Endothelial cell of umbilical vein (primary cell): ENCODE data around the gene CHD6. TPM values are rescaled to one million over a fixed set of nuclear protein-coding genes. Genes with fewer than 3 reads are reported as not detected.

Experiments used
- BruUV-seq: library from RNA; stranded (reverse); fragments of 400-500 nt; replicated peaks from 2 replicates; lab custom pipeline; 2021; lab: Mats Ljungman, UMichigan
- CTCF ChIA-PET: fragments of 300-600, 350-600 bp; sonication (Branson Sonifier 250); formaldehyde crosslinking; loops from one replicate; lab custom pipeline; 2021; ENCODE audit warnings: antibody characterized with exemption, inconsistent platforms; lab: Charles Lee
- POLR2A ChIA-PET: fragments of 300-600, 350-600 bp; sonication (Branson Sonifier 250); formaldehyde crosslinking; loops from one replicate; lab custom pipeline; 2021; ENCODE audit warnings: antibody characterized with exemption, inconsistent platforms; lab: Charles Lee
- DNase-seq: peaks from one replicate; pipeline ENCODE4 v3.0.0-alpha.2; 2011; ENCODE audit warnings: low read depth, low spot score
- FAIRE-seq: peaks from 2 replicates; lab custom pipeline; 2011; peaks lifted over from hg19 to GRCh38; lab: Jason Lieb, UNC
- H2AFZ ChIP-seq: 2 replicates; pipeline ENCODE4 v1.6.0; 2012; ENCODE audit warnings: low read depth, low read length, control low read depth, inconsistent platforms
- H3K27ac ChIP-seq: 2 replicates; pipeline ENCODE4 v1.5.1; 2011; ENCODE audit warnings: low read depth, mild to moderate bottlenecking, control low read depth, low read length, moderate library complexity; ENCODE audit not compliant: insufficient read depth
- H3K27me3 ChIP-seq, 2 experiments: 2 replicates each; pipeline versions ENCODE4 v1.6.0 to v1.6.1; 2011; ENCODE audit warnings: low read length in 2 of 2, mixed read lengths in 1 of 2; ENCODE audit not compliant: control insufficient read depth in 2 of 2, insufficient read depth in 2 of 2
- H3K36me3 ChIP-seq, 2 experiments: 2 replicates in 1 of 2; 3 replicates in 1 of 2; pipeline ENCODE4 v1.5.1; 2011; ENCODE audit warnings: low read length in 2 of 2, mild to moderate bottlenecking in 1 of 2, moderate library complexity in 1 of 2; ENCODE audit not compliant: control insufficient read depth in 2 of 2, insufficient read depth in 2 of 2; ENCODE audit errors: extremely low read depth in 1 of 2
- H3K4me1 ChIP-seq: 3 replicates; pipeline ENCODE4 v1.5.1; 2011; ENCODE audit warnings: mild to moderate bottlenecking, low read length; ENCODE audit not compliant: control insufficient read depth, insufficient read depth; ENCODE audit errors: extremely low read depth
- H3K4me2 ChIP-seq: 2 replicates; pipeline ENCODE4 v1.6.1; 2011; ENCODE audit warnings: low read length, control low read depth, mixed read lengths; ENCODE audit not compliant: insufficient read depth
- H3K4me3 ChIP-seq, 3 experiments: fragments of 200-600 bp in 1 of 3; sonication (generic), shearing (Covaris generic) in 1 of 3; replicated peaks in 1 of 3; 2 replicates each; pipeline ENCODE4 v1.5.1; 2011 to 2016; ENCODE audit warnings: control low read depth in 3 of 3, low read length in 3 of 3, mild to moderate bottlenecking in 2 of 3, inconsistent platforms in 1 of 3, low read depth in 1 of 3, moderate library complexity in 1 of 3; ENCODE audit not compliant: insufficient read depth in 1 of 3
- H3K79me2 ChIP-seq: 2 replicates; pipeline ENCODE4 v1.6.0; 2012; ENCODE audit warnings: low read length, inconsistent platforms; ENCODE audit not compliant: control insufficient read depth, insufficient read depth
- H3K9ac ChIP-seq: replicated peaks from 2 replicates; pipeline ENCODE3; 2011; ENCODE audit warnings: low read length, control low read depth; ENCODE audit not compliant: insufficient read depth; ENCODE audit errors: extremely low read depth
- H3K9me1 ChIP-seq: replicated peaks from 3 replicates; pipeline ENCODE4 v1.6.0; 2011; ENCODE audit warnings: mild to moderate bottlenecking, low read length; ENCODE audit not compliant: control insufficient read depth, insufficient read depth; ENCODE audit errors: extremely low read depth
- H3K9me3 ChIP-seq: replicated peaks from 2 replicates; pipeline ENCODE4 v1.5.1; 2012; ENCODE audit warnings: low read length, inconsistent platforms; ENCODE audit not compliant: control insufficient read depth, insufficient read depth
- H4K20me1 ChIP-seq: replicated peaks from 2 replicates; pipeline ENCODE3; 2011; ENCODE audit warnings: mild to moderate bottlenecking, low read length; ENCODE audit not compliant: control insufficient read depth, insufficient read depth; ENCODE audit errors: extremely low read depth
- CTCF ChIP-seq, 2 donors: IDR thresholded peaks; 1 replicate in 1 of 2; 2 replicates in 1 of 2; pipeline ENCODE4 v1.5.1; 2011; ENCODE audit warnings: low read length in 2 of 2, mild to moderate bottlenecking in 2 of 2, moderate library complexity in 2 of 2, control low read depth in 1 of 2, inconsistent platforms in 1 of 2, low read depth in 1 of 2; ENCODE audit not compliant: insufficient read depth in 1 of 2; ENCODE audit errors: extremely low read depth in 1 of 2
- EZH2 ChIP-seq: IDR thresholded peaks from 2 replicates; pipeline ENCODE4 v1.6.1; 2012; ENCODE audit warnings: borderline replicate concordance, low read depth, mild to moderate bottlenecking, moderate library complexity, low read length, inconsistent platforms; ENCODE audit not compliant: severe bottlenecking
- FOS ChIP-seq: IDR thresholded peaks from 2 replicates; pipeline ENCODE4 v1.6.1; 2011; ENCODE audit warnings: mild to moderate bottlenecking, low read length, moderate library complexity, borderline replicate concordance; ENCODE audit not compliant: insufficient read depth
- GATA2 ChIP-seq: IDR thresholded peaks from 2 replicates; pipeline ENCODE4 v1.7.0; 2011; ENCODE audit warnings: low read depth, mild to moderate bottlenecking, moderate library complexity, mixed read lengths, low read length; ENCODE audit not compliant: insufficient read length, insufficient read depth
- JUN ChIP-seq: IDR thresholded peaks from 2 replicates; pipeline ENCODE4 v1.6.1; 2011; ENCODE audit warnings: borderline replicate concordance, low read depth; ENCODE audit not compliant: insufficient read length, insufficient read depth
- MAX ChIP-seq: IDR thresholded peaks from 2 replicates; pipeline ENCODE4 v1.6.1; 2011; ENCODE audit not compliant: insufficient read depth, insufficient read length
- MYC ChIP-seq: IDR thresholded peaks from one replicate; pipeline ENCODE4 v1.6.1; 2011; ENCODE audit warnings: mild to moderate bottlenecking, low read depth, low read length
- POLR2A ChIP-seq: IDR thresholded peaks from 2 replicates; pipeline ENCODE4 v1.6.1; 2012; ENCODE audit warnings: low read depth, mild to moderate bottlenecking, control low read depth, low read length
- POLR2AphosphoS5 ChIP-seq: IDR thresholded peaks from 2 replicates; pipeline ENCODE4 v1.6.1; 2012; ENCODE audit warnings: low read depth, mild to moderate bottlenecking, control low read depth, low read length, moderate library complexity; ENCODE audit not compliant: insufficient read depth
- dilution Hi-C: fragments of 300-500 bp; cut with MboI; formaldehyde crosslinking; loops from one replicate; pipeline ENCODE4 v1.15.0; 2019; ENCODE audit warnings: low sequenced_read_pairs; ENCODE audit not compliant: extremely low pct_ligation_motif_present
- intact Hi-C: fragments of 100-400 bp; cut with micrococcal nuclease; formaldehyde crosslinking; loops from one replicate; pipeline ENCODE4 v1.10.0; 2022
- polyA plus RNA-seq, 4 experiments: library from polyadenylated mRNA; depleted of rRNA in 3 of 4; stranded (reverse) in 3 of 4; unstranded in 1 of 4; fragments of >200 nt; gene quantifications; 2 replicates each; pipeline versions ENCODE4 v1.2.1 to v1.2.3, GENCODE V29; 2011 to 2012; ENCODE audit warnings: missing spikeins in 1 of 4
- total RNA-seq: library from RNA; stranded (reverse); gene quantifications from 2 replicates; pipeline ENCODE4 v1.2.3, GENCODE V29; 2021

The CHD6 gene
- total and polyA plus RNA-seq, 2 donors (not counting 3 experiments of a cell fraction or from before 2014, with no cell fraction given), result 7.2 to 33.7 TPM

- intact Hi-C loops, result loop anchor here (5.0 kb wide), 2 partner anchors 45 to 120 kb away; partner anchors contain the start of gene CHD6
- Histone ChIP-seq H3K4me1 (peaks cover 28% of the 10 kb centered on the region), H3K79me2 (peaks cover 34% of the 10 kb centered on the region), H3K36me3 (no peaks in the 10 kb centered on the region), H3K27ac (no peak overlapping the region), H3K9me1 (no peaks in the 10 kb centered on the region), H3K27me3 (no peaks in the 10 kb centered on the region), H3K9me3 (no peaks in the 10 kb centered on the region), H2AFZ (no peak overlapping the region), H3K4me3 (no peak overlapping the region), H3K4me2 (no peak overlapping the region), H4K20me1 (peaks cover 7% of the 10 kb centered on the region), H3K9ac (no peak overlapping the region)
- ChIA-PET CTCF (no interaction called here), POLR2A (no interaction called here)
- no TSS peak for BruUV-seq
- FAIRE-seq (no peak), DNase-seq (no peak)
- dilution Hi-C loops, result no loop called here
- TF ChIP-seq MYC, result no peak
- peak in 1 of 2 donors; percentile 15 for TF ChIP-seq CTCF (IDR thresholded peaks at IDR 0.05; ENCODE audit: extremely low read depth in 1 of 2, insufficient read depth in 1 of 2, low read depth in 1 of 2, low read length in 2 of 2)
- TF ChIP-seq MAX, result peak; percentile 49
Measured at GRCh38 chr20:41572010-41572572, 46.1 kb downstream of the CHD6 start.

GRCh38 chr20:41571006-41571405 is 47.2 kb downstream of the CHD6 start:
- H3K4me1 ChIP-seq, result peaks cover 19% of the 10 kb centered on the region
- no peak overlapping the region for H3K9ac ChIP-seq
- POLR2A ChIA-PET, result interaction anchor here (0.8 kb wide), 1 partner anchor 730 kb away, joined by 7 read pairs; no protein-coding TSS in a partner anchor
- intact Hi-C loops (loop anchor here (5.0 kb wide), 2 partner anchors 46 to 121 kb away; partner anchors contain the start of gene CHD6), dilution Hi-C loops (no loop called here)
- H3K4me2 ChIP-seq, result no peak overlapping the region
- no peaks in the 10 kb centered on the region for H3K9me3 ChIP-seq
- no peak for TF ChIP-seq MYC
- no peak for TF ChIP-seq POLR2A
- no peak for TF ChIP-seq POLR2AphosphoS5
- TF ChIP-seq GATA2, result no peak
- no peak for TF ChIP-seq EZH2
- TF ChIP-seq CTCF (IDR thresholded peaks at IDR 0.05; ENCODE audit: extremely low read depth in 1 of 2, insufficient read depth in 1 of 2, low read depth in 1 of 2, low read length in 2 of 2), result no peak
- no peak for TF ChIP-seq JUN
- TF ChIP-seq FOS, result no peak
- TF ChIP-seq MAX, result no peak
- H4K20me1 ChIP-seq, result peaks cover 7% of the 10 kb centered on the region
- H3K27me3 ChIP-seq, result no peaks in the 10 kb centered on the region
- FAIRE-seq (no peak), DNase-seq (no peak)
- no peak overlapping the region for H3K27ac ChIP-seq
- CTCF ChIA-PET, result interaction anchor here (0.6 kb wide), 2 partner anchors 501 to 1906 kb away, joined by 3 to 4 read pairs; no protein-coding TSS in a partner anchor
- no peak overlapping the region for H2AFZ ChIP-seq
- peaks cover 0 to 2% of the 10 kb centered on the region in 2 experiments for H3K36me3 ChIP-seq
- H3K9me1 ChIP-seq, result no peaks in the 10 kb centered on the region
- no peak overlapping the region for H3K4me3 ChIP-seq
- no TSS peak for BruUV-seq
- H3K79me2 ChIP-seq, result peaks cover 31% of the 10 kb centered on the region
